Liver (tissue), 9 donors: ENCODE measurements around the gene ANAPC4. TPM values are rescaled to one million over a fixed set of nuclear protein-coding genes. Genes with fewer than 3 reads are reported as not detected.

ENCODE experiments used
- DNase-seq: peaks from one replicate; pipeline ENCODE4 v3.0.0-alpha.2; 2017; ENCODE audit warnings: low spot score
- H3K27ac ChIP-seq, 2 donors: one replicate each; pipeline ENCODE4 v1.7.0; 2013; ENCODE audit warnings: inconsistent platforms in 2 of 2, low read length in 2 of 2, control low read depth in 1 of 2, low read depth in 1 of 2, mild to moderate bottlenecking in 1 of 2
- H3K27me3 ChIP-seq, 4 donors: one replicate each; pipeline versions ENCODE4 v1.6.1 to v1.7.0; 2013; ENCODE audit warnings: low read length in 3 of 4, inconsistent platforms in 1 of 4, mild to moderate bottlenecking in 1 of 4, moderate library complexity in 1 of 4; ENCODE audit not compliant: control insufficient read depth in 4 of 4, insufficient read depth in 4 of 4
- H3K36me3 ChIP-seq, 4 donors: one replicate each; pipeline versions ENCODE4 v1.6.1 to v1.7.0; 2013; ENCODE audit warnings: low read length in 3 of 4, mild to moderate bottlenecking in 3 of 4, low read depth in 1 of 4, moderate library complexity in 1 of 4; ENCODE audit not compliant: control insufficient read depth in 4 of 4, insufficient read depth in 3 of 4
- H3K4me1 ChIP-seq, 4 donors: one replicate each; pipeline versions ENCODE4 v1.6.1 to v1.7.0; 2013; ENCODE audit warnings: low read length in 3 of 4, mild to moderate bottlenecking in 3 of 4, moderate library complexity in 1 of 4; ENCODE audit not compliant: control insufficient read depth in 4 of 4, insufficient read depth in 4 of 4
- H3K4me3 ChIP-seq, 3 donors: one replicate each; pipeline versions ENCODE4 v1.6.1 to v1.7.0; 2013; ENCODE audit warnings: low read length in 3 of 3, control low read depth in 1 of 3, low read depth in 1 of 3, mild to moderate bottlenecking in 1 of 3
- H3K9ac ChIP-seq, 2 donors: one replicate each; pipeline ENCODE4 v1.7.0; 2013; ENCODE audit warnings: low read length in 2 of 2, mild to moderate bottlenecking in 2 of 2, moderate library complexity in 2 of 2, control low read depth in 1 of 2, low read depth in 1 of 2
- H3K9me3 ChIP-seq, 4 donors: one replicate each; pipeline versions ENCODE4 v1.6.1 to v1.7.0; 2013; ENCODE audit warnings: low read length in 3 of 4; ENCODE audit not compliant: control insufficient read depth in 4 of 4
- ATF3 ChIP-seq: IDR thresholded peaks from 2 replicates; pipeline ENCODE4 v1.6.1; 2016; ENCODE audit warnings: antibody characterized with exemption
- CTCF ChIP-seq: fragments of 150-350 bp; IDR thresholded peaks from 2 replicates; pipeline ENCODE4 v1.5.1; 2017; ENCODE audit warnings: improper control_type of control experiment, low read depth, low read length; ENCODE audit not compliant: missing input control
- EGR1 ChIP-seq, 2 donors: IDR thresholded peaks; 2 replicates each; pipeline ENCODE4 v1.6.1; 2016 to 2018; ENCODE audit warnings: antibody characterized with exemption in 2 of 2, low read depth in 2 of 2
- FOXA1 ChIP-seq: IDR thresholded peaks from 2 replicates; pipeline ENCODE4 v1.6.1; 2016; ENCODE audit warnings: antibody characterized with exemption
- FOXA2 ChIP-seq: IDR thresholded peaks from 2 replicates; pipeline ENCODE4 v1.6.1; 2016; ENCODE audit warnings: antibody characterized with exemption
- GABPA ChIP-seq, 2 donors: IDR thresholded peaks in 1 of 2; conservative IDR thresholded peaks in 1 of 2; 2 replicates each; pipeline ENCODE4 v1.6.1; 2016; ENCODE audit warnings: antibody characterized with exemption in 2 of 2, mild to moderate bottlenecking in 1 of 2, moderate library complexity in 1 of 2
- HNF4A ChIP-seq, 2 donors: conservative IDR thresholded peaks; 2 replicates each; pipeline ENCODE4 v1.6.1; 2016; ENCODE audit warnings: antibody characterized with exemption in 2 of 2, mild to moderate bottlenecking in 2 of 2
- HNF4G ChIP-seq: IDR thresholded peaks from 2 replicates; pipeline ENCODE4 v1.6.1; 2016; ENCODE audit warnings: antibody characterized with exemption
- JUND ChIP-seq, 2 donors: IDR thresholded peaks; 2 replicates each; pipeline ENCODE4 v1.6.1; 2016; ENCODE audit warnings: antibody characterized with exemption in 2 of 2
- MAX ChIP-seq: IDR thresholded peaks from 2 replicates; pipeline ENCODE4 v1.6.1; 2016; ENCODE audit warnings: antibody characterized with exemption
- NR2F2 ChIP-seq: IDR thresholded peaks from 2 replicates; pipeline ENCODE4 v1.6.1; 2016; ENCODE audit warnings: antibody characterized with exemption
- RAD21 ChIP-seq, 2 donors: IDR thresholded peaks; 2 replicates each; pipeline ENCODE4 v1.6.1; 2016; ENCODE audit warnings: antibody characterized with exemption in 2 of 2, mild to moderate bottlenecking in 2 of 2
- RXRA ChIP-seq, 2 donors: IDR thresholded peaks; 2 replicates each; pipeline ENCODE4 v1.6.1; 2017 to 2018; ENCODE audit warnings: antibody characterized with exemption in 2 of 2, mild to moderate bottlenecking in 1 of 2
- SP1 ChIP-seq: IDR thresholded peaks from 2 replicates; pipeline ENCODE4 v1.6.1; 2018; ENCODE audit warnings: antibody characterized with exemption, mild to moderate bottlenecking
- TAF1 ChIP-seq: conservative IDR thresholded peaks from 2 replicates; pipeline ENCODE4 v1.6.1; 2016; ENCODE audit warnings: antibody characterized with exemption, mild to moderate bottlenecking
- YY1 ChIP-seq: IDR thresholded peaks from 2 replicates; pipeline ENCODE4 v1.6.1; 2016; ENCODE audit warnings: antibody characterized with exemption, mild to moderate bottlenecking
- ZBTB33 ChIP-seq: IDR thresholded peaks from 2 replicates; pipeline ENCODE4 v1.6.1; 2016; ENCODE audit warnings: antibody characterized with exemption
- WGBS: extraction: QIAGEN DNeasy Blood & Tissue Kit; methylation state at CpG from one replicate; pipeline ENCODE4 v1.1.7; 2013; 5-methylcytosine and 5-hydroxymethylcytosine counted together
- polyA plus RNA-seq, 2 donors: library from polyadenylated mRNA; stranded (reverse) in 1 of 2; unstranded in 1 of 2; fragments of 200-250 nt in 1 of 2; fragments of >200 nt in 1 of 2; fragmentation: Nextera tagmentation in 1 of 2; extraction: Ambion mirVana in 1 of 2; gene quantifications; one replicate each; pipeline versions ENCODE4 v1.2.1 to v1.2.3, GENCODE V29; 2013 to 2015
- total RNA-seq, 2 donors: library from RNA; depleted of rRNA; stranded (reverse); fragments of >200 nt; gene quantifications; one replicate each; pipeline ENCODE4 v1.2.3, GENCODE V29; 2014
- TF ChIP-seq, protein P1 (sequence below): IDR thresholded peaks from 2 replicates; pipeline ENCODE4 v1.6.1; 2016; ENCODE audit warnings: antibody characterized with exemption, mild to moderate bottlenecking
- donor health status: healthy.
- donor health status: healthy.
- donor health status: healthy.
- donor health status: healthy.
- donor health status: healthy.

ANAPC4 gene
- total and polyA plus RNA-seq, 4 donors, result 5.7 to 17.3 (median 11.0) TPM

- no peaks in the 10 kb centered on the region for H3K27me3 ChIP-seq
- TF ChIP-seq TAF1 (no peak), SP1 (no peak), YY1 (no peak), NR2F2 (no peak), CTCF (no peak), ZBTB33 (no peak)
- H3K4me3 ChIP-seq, result no peak overlapping the region
- H3K4me1 ChIP-seq, result peaks cover 3 to 18% (median 17%) of the 10 kb centered on the region in 4 donors
- H3K27ac ChIP-seq, result no peak overlapping the region
- peaks cover 0 to 19% (median 4%) of the 10 kb centered on the region in 4 donors for H3K36me3 ChIP-seq
- no peaks in the 10 kb centered on the region for H3K9me3 ChIP-seq
- no peak for DNase-seq
- 98% methylated on average over 1 of the region's 1 CpG for WGBS
- H3K9ac ChIP-seq, result no peak overlapping the region
Observed at GRCh38 chr4:25420931-25421330, 43.9 kb downstream of the ANAPC4 start.

- no peak for DNase-seq
- H3K9me3 ChIP-seq, result no peaks in the 10 kb centered on the region
- TF ChIP-seq EGR1 (IDR thresholded peaks at IDR 0.05; ENCODE audit: low read depth in 2 of 2) (no peak), RAD21 (IDR thresholded peaks at IDR 0.05) (no peak), ATF3 (no peak), RXRA (IDR thresholded peaks at IDR 0.05) (no peak), NR2F2 (no peak), HNF4A (conservative IDR thresholded peaks at IDR 0.05) (no peak), CTCF (no peak), ZBTB33 (no peak), HNF4G (no peak), TAF1 (no peak), FOXA2 (no peak), JUND (IDR thresholded peaks at IDR 0.05) (no peak), MAX (no peak), SP1 (no peak), FOXA1 (no peak), YY1 (no peak), GABPA (IDR thresholded peaks at IDR 0.05 in 1 of 2, conservative IDR thresholded peaks at IDR 0.05 in 1 of 2) (no peak)
- TF ChIP-seq, protein P1, sequence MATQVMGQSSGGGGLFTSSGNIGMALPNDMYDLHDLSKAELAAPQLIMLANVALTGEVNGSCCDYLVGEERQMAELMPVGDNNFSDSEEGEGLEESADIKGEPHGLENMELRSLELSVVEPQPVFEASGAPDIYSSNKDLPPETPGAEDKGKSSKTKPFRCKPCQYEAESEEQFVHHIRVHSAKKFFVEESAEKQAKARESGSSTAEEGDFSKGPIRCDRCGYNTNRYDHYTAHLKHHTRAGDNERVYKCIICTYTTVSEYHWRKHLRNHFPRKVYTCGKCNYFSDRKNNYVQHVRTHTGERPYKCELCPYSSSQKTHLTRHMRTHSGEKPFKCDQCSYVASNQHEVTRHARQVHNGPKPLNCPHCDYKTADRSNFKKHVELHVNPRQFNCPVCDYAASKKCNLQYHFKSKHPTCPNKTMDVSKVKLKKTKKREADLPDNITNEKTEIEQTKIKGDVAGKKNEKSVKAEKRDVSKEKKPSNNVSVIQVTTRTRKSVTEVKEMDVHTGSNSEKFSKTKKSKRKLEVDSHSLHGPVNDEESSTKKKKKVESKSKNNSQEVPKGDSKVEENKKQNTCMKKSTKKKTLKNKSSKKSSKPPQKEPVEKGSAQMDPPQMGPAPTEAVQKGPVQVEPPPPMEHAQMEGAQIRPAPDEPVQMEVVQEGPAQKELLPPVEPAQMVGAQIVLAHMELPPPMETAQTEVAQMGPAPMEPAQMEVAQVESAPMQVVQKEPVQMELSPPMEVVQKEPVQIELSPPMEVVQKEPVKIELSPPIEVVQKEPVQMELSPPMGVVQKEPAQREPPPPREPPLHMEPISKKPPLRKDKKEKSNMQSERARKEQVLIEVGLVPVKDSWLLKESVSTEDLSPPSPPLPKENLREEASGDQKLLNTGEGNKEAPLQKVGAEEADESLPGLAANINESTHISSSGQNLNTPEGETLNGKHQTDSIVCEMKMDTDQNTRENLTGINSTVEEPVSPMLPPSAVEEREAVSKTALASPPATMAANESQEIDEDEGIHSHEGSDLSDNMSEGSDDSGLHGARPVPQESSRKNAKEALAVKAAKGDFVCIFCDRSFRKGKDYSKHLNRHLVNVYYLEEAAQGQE, result no peak
- peaks cover 0 to 14% (median 2%) of the 10 kb centered on the region in 4 donors for H3K36me3 ChIP-seq
- H3K9ac ChIP-seq, result no peak overlapping the region
- no peak overlapping the region for H3K4me3 ChIP-seq
- H3K4me1 ChIP-seq, result peaks cover 3 to 18% (median 17%) of the 10 kb centered on the region in 4 donors
- 72% methylated on average over 5 of the region's 5 CpGs for WGBS
- H3K27me3 ChIP-seq, result no peaks in the 10 kb centered on the region
- no peak overlapping the region for H3K27ac ChIP-seq
Observed at GRCh38 chr4:25421816-25422525, 44.9 kb downstream of the ANAPC4 start.
